ENCODE data around the gene SSU72.
"Not testable (repeated sequence)": the region's sequence is repeated elsewhere in the genome, so short reads cannot be mapped to it uniquely, and the experiment has no call there.

The SSU72 gene

GRCh38 chr1:1561801-1562470 is 12.7 kb downstream of the SSU72 start:
- no peak for DNase-seq

DNA sequence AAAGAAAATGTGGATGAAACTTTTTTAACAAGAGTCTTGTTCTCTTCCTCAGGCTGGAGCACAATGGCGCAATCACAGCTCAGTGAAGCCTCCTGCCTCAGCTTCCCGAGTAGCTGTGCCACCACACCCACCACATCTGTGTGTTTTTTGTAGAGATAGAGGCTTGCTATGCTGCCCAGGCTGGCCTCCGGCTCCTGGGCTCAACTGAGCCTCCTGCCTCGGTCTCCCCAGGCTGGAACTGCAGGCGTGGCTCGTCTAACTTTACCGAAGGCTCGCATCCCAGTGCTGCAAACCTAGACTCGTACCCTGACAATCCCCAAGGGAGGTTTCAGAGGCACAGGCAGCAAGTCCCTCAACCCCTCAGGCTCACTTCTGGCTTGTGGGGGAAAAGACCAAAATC is 14.5 kb downstream of the SSU72 start:
- DNase-seq, result no peak

GRCh38 chr1:1559066-1559465 is 15.6 kb downstream of the SSU72 start:
- DNase-seq, result no peak

- no peak for DNase-seq
Measured at GRCh38 chr1:1558591-1558990, 16.1 kb downstream of the SSU72 start.

DNA sequence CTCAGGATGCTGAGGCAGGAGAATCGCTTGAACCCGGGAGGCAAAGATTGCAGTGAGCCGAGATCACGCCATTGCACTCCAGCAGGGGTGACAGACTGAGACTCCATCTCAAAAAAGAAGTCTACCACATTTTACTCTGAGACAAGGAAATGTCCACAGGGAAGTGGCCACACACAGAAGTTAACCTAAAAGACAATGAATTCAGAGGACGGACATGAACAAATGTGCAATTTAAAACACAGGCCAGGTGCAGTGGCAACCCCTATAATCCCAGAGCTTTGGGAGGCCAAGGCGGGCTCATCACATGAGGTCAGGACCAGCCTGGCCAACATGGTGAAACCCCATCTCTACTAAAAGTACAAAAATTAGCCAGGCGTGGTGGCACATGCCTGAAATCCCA is 17.0 kb downstream of the SSU72 start:
- DNase-seq, result not testable (repeated sequence)

- DNase-seq, result not testable (repeated sequence)
Measured at GRCh38 chr1:1556961-1557360, 17.7 kb downstream of the SSU72 start.

- no peak for DNase-seq
Measured at GRCh38 chr1:1556505-1556904, 18.2 kb downstream of the SSU72 start.

- peak in 6 of 51 donors; percentile 13 to 45 (median 30) for DNase-seq
Measured at GRCh38 chr1:1554926-1555915, 19.4 kb downstream of the SSU72 start.

DNA sequence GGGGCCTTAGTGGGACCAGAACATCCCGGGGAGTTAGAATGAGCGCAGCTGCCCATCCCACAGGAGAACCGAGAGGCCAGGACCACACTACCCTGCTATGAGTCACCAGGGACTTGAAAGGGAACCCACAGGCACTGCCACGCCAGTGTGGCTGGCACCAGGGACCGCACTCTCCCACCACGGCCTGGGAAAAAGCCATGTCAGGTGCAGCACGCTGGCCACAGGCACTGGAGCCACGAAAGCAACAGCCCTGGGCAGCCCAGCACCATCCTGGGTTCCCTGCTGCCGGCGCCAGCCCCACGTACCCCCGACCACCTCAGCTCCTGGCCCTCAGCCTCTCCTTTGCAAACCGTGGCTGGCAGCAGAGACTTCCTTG is 20.1 kb downstream of the SSU72 start:
- DNase-seq, result no peak

DNA sequence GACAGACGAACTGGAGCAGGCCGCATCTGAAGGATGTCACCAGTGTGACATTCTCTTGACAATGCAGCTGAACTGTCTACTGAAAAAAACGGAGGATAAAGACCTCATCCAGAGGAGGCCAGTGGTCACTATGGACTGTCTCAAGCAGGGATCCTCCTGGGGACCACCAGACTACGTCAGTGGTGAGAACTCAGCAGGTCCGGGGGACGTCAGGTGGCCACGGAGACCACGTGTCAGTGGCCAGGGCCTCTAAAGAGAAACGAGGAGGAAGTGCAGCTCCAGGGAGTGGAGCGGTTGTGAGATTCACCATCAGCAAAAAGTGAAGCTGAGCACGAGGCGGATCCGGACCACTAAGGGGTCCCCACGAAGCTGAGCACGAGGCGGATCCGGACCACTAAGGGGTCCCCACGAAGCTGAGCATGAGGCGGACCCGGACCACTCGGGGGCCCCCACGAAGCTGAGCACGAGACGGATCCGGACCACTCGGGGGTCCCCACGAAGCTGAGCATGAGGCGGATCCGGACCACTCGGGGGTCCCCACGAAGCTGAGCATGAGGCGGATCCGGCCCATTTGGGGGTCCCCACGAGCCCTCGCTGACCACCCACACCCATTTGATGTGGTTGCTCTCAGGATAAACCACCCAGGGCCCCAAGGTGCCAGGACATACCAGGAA is 20.7 kb downstream of the SSU72 start:
- DNase-seq, result no peak

- no peak for DNase-seq
Measured at GRCh38 chr1:1552263-1552639, 22.4 kb downstream of the SSU72 start.

DNA sequence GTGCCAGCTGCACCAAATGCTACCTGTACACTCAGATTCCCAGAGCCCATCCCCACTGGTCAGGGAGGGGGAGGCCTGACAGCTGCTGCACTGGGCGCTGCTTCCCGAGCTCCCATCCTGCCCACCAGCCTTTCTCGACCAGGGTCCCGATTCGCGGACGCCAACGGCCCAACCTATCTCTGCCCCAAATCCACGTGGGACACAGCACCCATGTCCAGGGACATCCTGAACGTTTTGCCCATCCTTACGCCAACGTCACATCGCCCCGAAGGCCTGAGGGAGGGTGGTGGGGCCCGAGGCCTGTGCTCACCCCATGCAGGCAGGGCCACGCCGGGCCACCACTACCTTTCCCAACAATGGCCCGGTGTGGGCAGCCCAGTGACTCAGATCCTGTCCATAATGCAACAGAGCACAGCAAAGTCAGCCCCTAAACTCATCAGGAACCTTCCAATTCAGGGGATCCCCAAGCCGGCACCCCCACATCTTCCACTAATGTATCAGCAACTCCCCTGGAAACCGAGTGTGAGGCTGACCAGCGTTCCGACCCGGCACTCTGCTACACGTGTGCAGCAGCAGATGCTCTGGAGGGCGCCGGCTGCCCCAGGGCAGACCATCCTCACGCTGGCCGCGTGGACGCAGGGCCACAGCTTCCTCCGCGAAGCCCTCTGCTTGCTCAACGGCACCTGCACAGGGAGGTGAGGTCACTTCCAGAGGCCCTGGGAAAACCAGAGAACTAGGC is 23.0 kb downstream of the SSU72 start:
- no peak for DNase-seq

DNA sequence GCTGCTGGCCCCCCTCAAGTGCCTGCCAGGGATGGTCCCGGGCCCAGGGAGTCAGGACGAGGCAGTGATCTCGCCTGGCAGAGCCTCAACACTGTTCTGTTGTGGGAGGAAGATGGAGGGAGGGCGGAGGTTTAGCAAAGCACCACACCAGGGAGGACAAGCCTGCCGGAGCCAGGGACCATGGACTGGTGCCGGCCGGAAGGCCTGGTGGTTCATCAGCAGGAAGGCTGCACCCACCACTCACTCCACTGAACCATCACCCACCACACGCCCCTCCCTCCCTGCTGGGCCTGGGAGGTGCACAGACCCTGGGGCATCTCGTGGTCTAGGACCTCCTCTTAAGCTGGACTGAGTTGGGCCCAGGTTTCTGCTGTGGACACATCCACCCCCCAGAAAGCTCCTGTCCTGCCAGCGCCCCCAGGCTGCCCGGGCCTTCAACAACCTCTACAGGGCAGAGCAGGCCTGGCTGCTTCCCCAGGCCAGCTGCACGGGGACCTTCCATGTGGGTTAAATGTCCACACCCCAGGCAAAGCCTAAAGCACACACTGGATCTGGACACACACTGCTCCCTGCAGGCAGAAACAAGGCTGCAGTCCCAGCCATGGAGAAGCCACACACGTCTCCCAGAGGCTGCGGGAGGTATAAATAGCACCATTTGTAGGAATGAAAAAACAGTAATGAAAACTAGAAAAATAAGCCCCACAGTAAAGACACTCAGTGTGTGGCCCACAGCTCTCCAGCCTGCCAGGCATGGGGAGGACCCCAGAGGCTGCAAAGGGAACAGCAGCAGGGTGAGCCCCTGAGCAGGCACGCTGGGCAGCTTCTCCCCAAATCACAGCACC is 23.9 kb downstream of the SSU72 start:
- peak in 8 of 51 donors; percentile 14 to 37 (median 22) for DNase-seq

GRCh38 chr1:1550087-1550486 is 24.6 kb downstream of the SSU72 start:
- DNase-seq, result no peak

DNA sequence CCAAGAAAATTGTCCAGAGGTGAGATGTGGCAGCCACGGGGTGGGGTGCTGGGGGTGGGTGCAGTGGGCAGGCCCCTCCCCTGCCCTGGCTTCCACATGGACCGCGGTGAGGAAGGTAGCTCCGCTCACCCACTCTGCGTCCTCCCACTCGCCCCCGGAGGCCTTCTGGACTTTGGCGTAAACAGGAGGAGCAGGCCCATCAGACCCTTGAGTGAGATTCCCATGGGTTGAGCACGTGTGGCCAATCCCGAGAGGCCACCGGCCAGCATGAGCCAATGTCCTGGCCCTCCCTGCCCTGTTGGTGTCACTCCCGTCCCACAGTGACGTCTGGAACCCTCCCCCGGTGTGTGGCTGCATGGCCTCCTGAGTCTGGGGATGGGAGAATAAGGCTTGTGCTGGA is 26.1 kb downstream of the SSU72 start:
- no peak for DNase-seq

DNA sequence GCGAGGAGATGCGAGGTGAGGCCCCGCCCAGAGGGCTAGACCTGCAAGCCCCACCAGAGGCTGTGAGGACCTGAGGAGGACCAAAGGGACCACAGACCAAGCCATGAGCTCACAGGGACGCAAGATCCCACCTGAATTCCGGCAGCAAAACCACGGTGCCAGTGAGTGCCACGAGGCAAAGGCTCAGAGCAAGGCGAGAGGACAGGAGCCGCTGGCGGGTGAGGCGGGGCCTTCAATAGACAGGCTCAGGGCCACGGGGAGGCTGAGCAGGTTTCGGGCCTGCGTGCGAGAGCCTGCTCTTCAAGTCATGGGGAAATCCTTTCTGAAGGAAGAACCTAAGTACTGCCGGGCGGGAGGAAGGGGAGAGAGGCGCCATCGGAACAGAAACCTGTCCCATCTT is 27.2 kb downstream of the SSU72 start:
- DNase-seq, result no peak

GRCh38 chr1:1547011-1547410 is 27.7 kb downstream of the SSU72 start:
- DNase-seq, result no peak

- no peak for DNase-seq
Measured at GRCh38 chr1:1545946-1546737, 28.5 kb downstream of the SSU72 start.

GRCh38 chr1:1544544-1544943 is 30.1 kb downstream of the SSU72 start:
- DNase-seq, result no peak

DNA sequence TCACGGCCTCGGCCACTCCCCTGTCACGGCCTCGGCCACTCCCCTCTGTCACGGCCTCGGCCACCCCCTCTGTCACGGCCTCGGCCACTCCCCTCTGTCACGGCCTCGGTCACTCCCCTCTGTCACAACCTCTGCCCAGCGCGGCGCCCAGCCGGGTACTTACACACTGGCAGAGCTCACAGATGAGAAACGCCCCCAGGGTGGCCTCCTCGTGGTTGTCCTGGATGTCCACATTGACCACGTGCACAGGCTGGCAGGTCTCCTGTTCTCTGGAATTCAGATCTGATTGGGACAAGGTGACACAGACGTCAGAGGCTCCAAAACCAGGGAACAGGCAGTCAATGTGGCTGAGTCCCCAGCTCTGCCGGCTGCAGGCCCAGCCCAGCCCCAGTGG is 31.0 kb downstream of the SSU72 start:
- no peak for DNase-seq
